Measurements from ENCODE around the gene RANBP1.
A peak's percentile ranks its signal among the peaks of the same experiment; 100 is the strongest.

DNA sequence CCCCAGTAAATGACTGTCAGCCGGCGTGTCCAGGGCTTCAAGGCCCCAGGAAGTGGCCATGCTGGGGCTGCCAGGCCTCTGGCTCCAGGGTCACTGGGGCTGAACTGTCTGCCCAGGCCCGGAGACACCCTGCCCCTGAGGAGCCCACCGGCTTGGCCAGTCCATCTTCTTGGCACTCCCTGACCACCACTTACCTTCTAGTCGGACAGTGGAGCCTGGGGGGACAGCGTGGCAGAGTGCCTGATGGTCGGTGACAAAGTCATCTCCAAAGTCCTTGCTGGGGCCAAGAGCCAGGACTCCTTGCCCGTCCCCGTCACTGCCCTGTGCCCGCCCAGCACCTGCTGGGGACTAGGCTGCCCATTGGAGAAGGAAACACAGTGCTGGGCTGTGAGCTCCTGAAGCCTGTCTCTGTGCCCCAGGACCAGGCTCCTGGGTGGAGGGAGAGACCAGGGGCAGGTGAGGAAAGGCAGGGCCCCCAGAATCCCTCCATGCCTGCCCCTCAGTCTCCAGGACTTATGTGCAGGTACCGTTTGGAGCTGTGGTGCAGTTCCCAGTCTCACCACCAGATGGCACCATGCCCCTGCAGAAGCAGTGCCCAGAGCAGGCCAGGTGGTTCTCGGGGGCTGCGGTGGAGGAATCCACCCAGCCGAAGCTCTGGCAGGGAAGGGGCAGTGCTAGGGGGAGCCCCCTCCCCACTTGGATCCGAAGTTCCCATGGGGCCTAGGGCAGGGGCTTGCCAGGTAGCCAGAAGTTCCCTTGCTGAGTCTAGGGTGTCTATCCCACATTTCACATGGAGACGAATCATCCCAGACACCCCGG lies 40.9 kb downstream of the RANBP1 start:
- TF ChIP-seq, protein P1, sequence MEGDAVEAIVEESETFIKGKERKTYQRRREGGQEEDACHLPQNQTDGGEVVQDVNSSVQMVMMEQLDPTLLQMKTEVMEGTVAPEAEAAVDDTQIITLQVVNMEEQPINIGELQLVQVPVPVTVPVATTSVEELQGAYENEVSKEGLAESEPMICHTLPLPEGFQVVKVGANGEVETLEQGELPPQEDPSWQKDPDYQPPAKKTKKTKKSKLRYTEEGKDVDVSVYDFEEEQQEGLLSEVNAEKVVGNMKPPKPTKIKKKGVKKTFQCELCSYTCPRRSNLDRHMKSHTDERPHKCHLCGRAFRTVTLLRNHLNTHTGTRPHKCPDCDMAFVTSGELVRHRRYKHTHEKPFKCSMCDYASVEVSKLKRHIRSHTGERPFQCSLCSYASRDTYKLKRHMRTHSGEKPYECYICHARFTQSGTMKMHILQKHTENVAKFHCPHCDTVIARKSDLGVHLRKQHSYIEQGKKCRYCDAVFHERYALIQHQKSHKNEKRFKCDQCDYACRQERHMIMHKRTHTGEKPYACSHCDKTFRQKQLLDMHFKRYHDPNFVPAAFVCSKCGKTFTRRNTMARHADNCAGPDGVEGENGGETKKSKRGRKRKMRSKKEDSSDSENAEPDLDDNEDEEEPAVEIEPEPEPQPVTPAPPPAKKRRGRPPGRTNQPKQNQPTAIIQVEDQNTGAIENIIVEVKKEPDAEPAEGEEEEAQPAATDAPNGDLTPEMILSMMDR (CRISPR knock-in tag; IDR thresholded peaks at IDR 0.05): peak; percentile 99
- no peak for TF ChIP-seq ZNF766 (CRISPR knock-in tag; IDR thresholded peaks at IDR 0.05; ENCODE audit: borderline replicate concordance)
- TF ChIP-seq ZNF274 (CRISPR knock-in tag; IDR thresholded peaks at IDR 0.05): no peak
- TF ChIP-seq SNRNP70 (IDR thresholded peaks at IDR 0.05; ENCODE audit: low read depth, low read length): no peak
- TF ChIP-seq, protein P2, sequence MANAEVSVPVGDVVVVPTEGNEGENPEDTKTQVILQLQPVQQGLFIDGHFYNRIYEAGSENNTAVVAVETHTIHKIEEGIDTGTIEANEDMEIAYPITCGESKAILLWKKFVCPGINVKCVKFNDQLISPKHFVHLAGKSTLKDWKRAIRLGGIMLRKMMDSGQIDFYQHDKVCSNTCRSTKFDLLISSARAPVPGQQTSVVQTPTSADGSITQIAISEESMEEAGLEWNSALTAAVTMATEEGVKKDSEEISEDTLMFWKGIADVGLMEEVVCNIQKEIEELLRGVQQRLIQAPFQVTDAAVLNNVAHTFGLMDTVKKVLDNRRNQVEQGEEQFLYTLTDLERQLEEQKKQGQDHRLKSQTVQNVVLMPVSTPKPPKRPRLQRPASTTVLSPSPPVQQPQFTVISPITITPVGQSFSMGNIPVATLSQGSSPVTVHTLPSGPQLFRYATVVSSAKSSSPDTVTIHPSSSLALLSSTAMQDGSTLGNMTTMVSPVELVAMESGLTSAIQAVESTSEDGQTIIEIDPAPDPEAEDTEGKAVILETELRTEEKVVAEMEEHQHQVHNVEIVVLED (CRISPR knock-in tag; IDR thresholded peaks at IDR 0.05; ENCODE audit: borderline replicate concordance): no peak
- no peak for TF ChIP-seq FOXK1 (CRISPR knock-in tag; IDR thresholded peaks at IDR 0.05; ENCODE audit: borderline replicate concordance, low read depth)
- TF ChIP-seq, protein P3, sequence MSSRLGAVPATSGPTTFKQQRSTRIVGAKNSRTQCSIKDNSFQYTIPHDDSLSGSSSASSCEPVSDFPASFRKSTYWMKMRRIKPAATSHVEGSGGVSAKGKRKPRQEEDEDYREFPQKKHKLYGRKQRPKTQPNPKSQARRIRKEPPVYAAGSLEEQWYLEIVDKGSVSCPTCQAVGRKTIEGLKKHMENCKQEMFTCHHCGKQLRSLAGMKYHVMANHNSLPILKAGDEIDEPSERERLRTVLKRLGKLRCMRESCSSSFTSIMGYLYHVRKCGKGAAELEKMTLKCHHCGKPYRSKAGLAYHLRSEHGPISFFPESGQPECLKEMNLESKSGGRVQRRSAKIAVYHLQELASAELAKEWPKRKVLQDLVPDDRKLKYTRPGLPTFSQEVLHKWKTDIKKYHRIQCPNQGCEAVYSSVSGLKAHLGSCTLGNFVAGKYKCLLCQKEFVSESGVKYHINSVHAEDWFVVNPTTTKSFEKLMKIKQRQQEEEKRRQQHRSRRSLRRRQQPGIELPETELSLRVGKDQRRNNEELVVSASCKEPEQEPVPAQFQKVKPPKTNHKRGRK (CRISPR knock-in tag; IDR thresholded peaks at IDR 0.05): no peak
- no peak for TF ChIP-seq HNF4G (IDR thresholded peaks at IDR 0.05; ENCODE audit: borderline replicate concordance, low read depth, low read length)
- TF ChIP-seq HNF4G (CRISPR knock-in tag; IDR thresholded peaks at IDR 0.05; ENCODE audit: borderline replicate concordance, low read depth): no peak
- TF ChIP-seq ZFP41 (CRISPR knock-in tag; IDR thresholded peaks at IDR 0.05; ENCODE audit: borderline replicate concordance): no peak
- TF ChIP-seq IKZF1 (IDR thresholded peaks at IDR 0.05): no peak
- no peak for TF ChIP-seq POLR2AphosphoS5 (IDR thresholded peaks at IDR 0.05; ENCODE audit: low read depth, low read length)
